ENCODE results near the gene SYNCRIP. TPM values are rescaled to one million over a fixed set of nuclear protein-coding genes. Genes with fewer than 3 reads are reported as not detected.
A peak's percentile ranks its signal among the peaks of the same experiment; 100 is the strongest.
"Not testable (repeated sequence)": the region's sequence is repeated elsewhere in the genome, so short reads cannot be mapped to it uniquely, and the experiment has no call there.

The SYNCRIP gene
- total RNA-seq, 2 donors from 2014 or later: 142 to 150 TPM

- peaks cover 0 to 3% of the 10 kb centered on the region in 2 donors for H3K4me1 Mint-ChIP-seq (ENCODE audit: low read depth in 2 of 2)
- no peak overlapping the region for H3K27ac Mint-ChIP-seq
- no peak for DNase-seq (ENCODE audit: low spot score)
- no peak for ATAC-seq
- H3K27me3 Mint-ChIP-seq: no peaks in the 10 kb centered on the region
- H3K36me3 Mint-ChIP-seq: no peaks in the 10 kb centered on the region
- no peak overlapping the region for H3K4me3 Mint-ChIP-seq
- no peaks in the 10 kb centered on the region for H3K9me3 Mint-ChIP-seq
These were observed 40.6 kb downstream of the SYNCRIP start for GRCh38 chr6:85602100-85602499.

- H3K27me3 Mint-ChIP-seq: no peaks in the 10 kb centered on the region
- peaks cover 0 to 5% of the 10 kb centered on the region in 2 donors for H3K4me1 Mint-ChIP-seq (ENCODE audit: low read depth in 2 of 2)
- H3K36me3 Mint-ChIP-seq: no peaks in the 10 kb centered on the region
- no peak overlapping the region for H3K4me3 Mint-ChIP-seq
- ATAC-seq (no peak), DNase-seq (ENCODE audit: low spot score) (no peak)
- no peaks in the 10 kb centered on the region for H3K9me3 Mint-ChIP-seq
- peak overlapping the region in 1 of 2 donors; percentile 60 for H3K27ac Mint-ChIP-seq
These were observed 41.9 kb downstream of the SYNCRIP start for GRCh38 chr6:85600713-85601313.

GRCh38 chr6:85594197-85594930 lies 48.3 kb downstream of the SYNCRIP start:
- H3K4me1 Mint-ChIP-seq (ENCODE audit: low read depth in 2 of 2): peaks cover 37 to 45% of the 10 kb centered on the region in 2 donors
- peaks cover 17% of the 10 kb centered on the region for H3K36me3 Mint-ChIP-seq

GRCh38 chr6:85593438-85594196 lies 49.1 kb downstream of the SYNCRIP start, which contains the start of gene SNX14:
TSS of gene SNX14 (minus strand) at chr6:85593858. CDS start at chr6:85593718, 140 bp downstream.
- Mint-ChIP-seq H3K27ac (peak within 1 kb of the TSS; percentile 98 to 100), H3K27me3 (no peaks in the 10 kb centered on the region), H3K4me1 (ENCODE audit: low read depth in 2 of 2) (peaks cover 40 to 51% of the 10 kb centered on the region in 2 donors), H3K9me3 (no peaks in the 10 kb centered on the region), H3K4me3 (peak within 1 kb of the TSS; percentile 97), H3K36me3 (peaks cover 19% of the 10 kb centered on the region)
- DNase-seq (ENCODE audit: low spot score) (peak; percentile 95), ATAC-seq (peak; percentile 94 to 96)

More at GRCh38 chr6:85594197-85594930, 48.3 kb downstream of the SYNCRIP start:
- Mint-ChIP-seq H3K27me3 (no peaks in the 10 kb centered on the region), H3K9me3 (no peaks in the 10 kb centered on the region), H3K27ac (peak overlapping the region; percentile 98 to 100), H3K4me3 (peak overlapping the region; percentile 97)
- ATAC-seq (peak; percentile 1 to 3), DNase-seq (ENCODE audit: low spot score) (peak; percentile 61)

- Mint-ChIP-seq H3K27me3 (no peaks in the 10 kb centered on the region), H3K36me3 (peaks cover 19% of the 10 kb centered on the region), H3K4me3 (peak overlapping the region; percentile 97), H3K4me1 (ENCODE audit: low read depth in 2 of 2) (peaks cover 41 to 51% of the 10 kb centered on the region in 2 donors), H3K9me3 (no peaks in the 10 kb centered on the region), H3K27ac (peak overlapping the region; percentile 98 to 100)
- DNase-seq (ENCODE audit: low spot score) (no peak), ATAC-seq (no peak)
These were observed 50.7 kb downstream of the SYNCRIP start for GRCh38 chr6:85592033-85592432.

- H3K4me1 Mint-ChIP-seq (ENCODE audit: low read depth in 2 of 2): peaks cover 43 to 51% of the 10 kb centered on the region in 2 donors
These were observed 51.5 kb downstream of the SYNCRIP start for GRCh38 chr6:85591207-85591606.

GRCh38 chr6:85585741-85586140 lies 56.9 kb downstream of the SYNCRIP start:
- Mint-ChIP-seq H3K27me3 (no peaks in the 10 kb centered on the region), H3K9me3 (peaks cover 13% of the 10 kb centered on the region), H3K36me3 (peaks cover 53% of the 10 kb centered on the region), H3K4me3 (no peak overlapping the region), H3K4me1 (ENCODE audit: low read depth in 2 of 2) (peaks cover 45 to 50% of the 10 kb centered on the region in 2 donors), H3K27ac (no peak overlapping the region)
- DNase-seq (ENCODE audit: low spot score) (no peak), ATAC-seq (no peak)

More at GRCh38 chr6:85591207-85591606, 51.5 kb downstream of the SYNCRIP start:
- Mint-ChIP-seq H3K9me3 (no peaks in the 10 kb centered on the region), H3K4me3 (peak overlapping the region; percentile 12), H3K27ac (no peak overlapping the region), H3K27me3 (no peaks in the 10 kb centered on the region), H3K36me3 (peaks cover 19% of the 10 kb centered on the region)
- ATAC-seq (no peak), DNase-seq (ENCODE audit: low spot score) (no peak)

- Mint-ChIP-seq H3K4me1 (ENCODE audit: low read depth in 2 of 2) (peaks cover 39 to 44% of the 10 kb centered on the region in 2 donors), H3K9me3 (peaks cover 13% of the 10 kb centered on the region), H3K36me3 (peaks cover 40% of the 10 kb centered on the region)
- not testable (repeated sequence) for H3K27me3 Mint-ChIP-seq; H3K4me3 Mint-ChIP-seq; H3K27ac Mint-ChIP-seq; ATAC-seq; DNase-seq (ENCODE audit: low spot score)
These were observed 59.9 kb downstream of the SYNCRIP start for GRCh38 chr6:85582832-85583231.

- DNase-seq (ENCODE audit: low spot score) (no peak), ATAC-seq (no peak)
- Mint-ChIP-seq H3K27ac (no peak overlapping the region), H3K9me3 (peaks cover 13% of the 10 kb centered on the region), H3K27me3 (no peaks in the 10 kb centered on the region), H3K36me3 (peaks cover 40% of the 10 kb centered on the region), H3K4me1 (ENCODE audit: low read depth in 2 of 2) (peaks cover 39 to 40% of the 10 kb centered on the region in 2 donors), H3K4me3 (no peak overlapping the region)
These were observed 61.1 kb downstream of the SYNCRIP start for GRCh38 chr6:85581572-85581971.

- no peak overlapping the region for H3K27ac Mint-ChIP-seq
- H3K27me3 Mint-ChIP-seq: no peaks in the 10 kb centered on the region
- peaks cover 40% of the 10 kb centered on the region for H3K36me3 Mint-ChIP-seq
- no peak for DNase-seq (ENCODE audit: low spot score)
- peaks cover 13% of the 10 kb centered on the region for H3K9me3 Mint-ChIP-seq
- H3K4me1 Mint-ChIP-seq (ENCODE audit: low read depth in 2 of 2): peaks cover 36 to 38% of the 10 kb centered on the region in 2 donors
- H3K4me3 Mint-ChIP-seq: peak overlapping the region; percentile 28
- ATAC-seq: peak in 1 of 2 donors; percentile 74
These were observed 61.8 kb downstream of the SYNCRIP start for GRCh38 chr6:85580878-85581267.

- Mint-ChIP-seq H3K27me3 (no peaks in the 10 kb centered on the region), H3K4me1 (ENCODE audit: low read depth in 2 of 2) (peaks cover 34 to 41% of the 10 kb centered on the region in 2 donors)
- no peak for ATAC-seq
These were observed 62.4 kb downstream of the SYNCRIP start for GRCh38 chr6:85580118-85580877.

GRCh38 chr6:85579581-85579980 lies 63.1 kb downstream of the SYNCRIP start:
- no peak overlapping the region for H3K27ac Mint-ChIP-seq
- peaks cover 35 to 43% of the 10 kb centered on the region in 2 donors for H3K4me1 Mint-ChIP-seq (ENCODE audit: low read depth in 2 of 2)
- ATAC-seq (peak in 1 of 2 donors; percentile 48), DNase-seq (ENCODE audit: low spot score) (no peak)
- no peaks in the 10 kb centered on the region for H3K27me3 Mint-ChIP-seq
- H3K4me3 Mint-ChIP-seq: no peak overlapping the region
- peaks cover 13% of the 10 kb centered on the region for H3K9me3 Mint-ChIP-seq
- H3K36me3 Mint-ChIP-seq: peaks cover 31% of the 10 kb centered on the region

More at GRCh38 chr6:85580118-85580877, 62.4 kb downstream of the SYNCRIP start:
- peak overlapping the region; percentile 28 for H3K4me3 Mint-ChIP-seq
- peak overlapping the region in 1 of 2 donors; percentile 22 for H3K27ac Mint-ChIP-seq
- DNase-seq (ENCODE audit: low spot score): no peak
- peaks cover 38% of the 10 kb centered on the region for H3K36me3 Mint-ChIP-seq
- peaks cover 13% of the 10 kb centered on the region for H3K9me3 Mint-ChIP-seq

- DNase-seq (ENCODE audit: low spot score) (no peak), ATAC-seq (no peak)
- H3K9me3 Mint-ChIP-seq: no peaks in the 10 kb centered on the region
- no peaks in the 10 kb centered on the region for H3K27me3 Mint-ChIP-seq
- H3K27ac Mint-ChIP-seq: no peak overlapping the region
- peaks cover 7% of the 10 kb centered on the region for H3K36me3 Mint-ChIP-seq
- H3K4me1 Mint-ChIP-seq (ENCODE audit: low read depth in 2 of 2): peaks cover 27 to 30% of the 10 kb centered on the region in 2 donors
- no peak overlapping the region for H3K4me3 Mint-ChIP-seq
These were observed 66.2 kb downstream of the SYNCRIP start for GRCh38 chr6:85576476-85576875.

Data from natural killer cell treated with Interleukin-12 subunit alpha and Interleukin-12 subunit beta and Interleukin-15 and Interleukin-18, amount 100 ng/mL, for 72 hours (primary cell).